Left ventricle myocardium inferior (tissue), 1 donor: Measurements from ENCODE around the gene GON7. TPM values are rescaled to one million over a fixed set of nuclear protein-coding genes. Genes with fewer than 3 reads are reported as not detected.
"Not testable (repeated sequence)": the region's sequence is repeated elsewhere in the genome, so short reads cannot be mapped to it uniquely, and the experiment has no call there.

Experiments used
- DNase-seq: peaks from one replicate; pipeline ENCODE4 v3.0.0-alpha.2; 2020
- H3K27ac ChIP-seq: fragments of 200-600 bp; replicated peaks from 2 replicates; pipeline ENCODE4 v1.8.0; 2021
- H3K27me3 ChIP-seq: fragments of 200-600 bp; 2 replicates; pipeline ENCODE4 v1.8.0; 2021; ENCODE audit warnings: low read depth
- H3K36me3 ChIP-seq: fragments of 200-600 bp; 2 replicates; pipeline ENCODE4 v1.8.0; 2021
- H3K4me1 ChIP-seq: fragments of 200-600 bp; 2 replicates; pipeline ENCODE4 v1.8.0; 2021
- H3K4me3 ChIP-seq: fragments of 200-600 bp; 2 replicates; pipeline ENCODE4 v1.8.0; 2021; ENCODE audit warnings: mild to moderate bottlenecking, moderate library complexity
- H3K9me3 ChIP-seq: fragments of 200-600 bp; replicated peaks from 2 replicates; pipeline ENCODE4 v1.8.0; 2021
- intact Hi-C: fragments of 100-400 bp; cut with micrococcal nuclease; formaldehyde crosslinking; loops from one replicate; pipeline ENCODE4 v1.11.0; 2022
- total RNA-seq: library from RNA; stranded (reverse); fragmentation: NEBNext Ultra II Directional; extraction: Animal tissue kit (Norgen Biotek cat#: 25700); gene quantifications from one replicate; pipeline ENCODE4 v1.2.1, GENCODE V29; 2021
- TF ChIP-seq, protein P1 (sequence below): fragments of 200-600 bp; IDR thresholded peaks from 2 replicates; pipeline ENCODE4 v1.8.0; 2021; ENCODE audit warnings: antibody characterized with exemption, mild to moderate bottlenecking, borderline replicate concordance
- donor health status: DM: no; HTN: yes; CAD: no; lungs with severe emphysema.

Gene GON7
- total RNA-seq, 1 donor from 2014 or later = 19.0 TPM

DNA sequence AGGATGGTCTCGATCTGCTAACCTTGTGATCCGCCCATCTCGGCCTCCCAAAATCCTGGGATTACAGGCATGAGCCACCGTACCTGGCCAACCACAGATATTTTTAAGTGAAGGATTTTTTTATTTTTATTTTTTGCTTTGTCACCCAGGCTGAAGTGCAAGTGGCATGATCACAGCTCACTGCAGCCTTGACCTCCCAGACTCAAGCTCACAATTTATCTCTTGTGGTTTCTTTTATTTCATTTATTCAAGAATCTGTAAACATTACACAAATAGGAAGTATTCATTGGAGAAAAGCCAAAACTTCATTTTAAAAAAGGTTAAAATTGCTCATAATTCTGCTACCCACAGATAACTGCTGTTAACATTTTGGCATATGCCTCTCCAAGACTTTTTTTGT is 35.5 kb downstream of the GON7 start:
- TF ChIP-seq, protein P1, sequence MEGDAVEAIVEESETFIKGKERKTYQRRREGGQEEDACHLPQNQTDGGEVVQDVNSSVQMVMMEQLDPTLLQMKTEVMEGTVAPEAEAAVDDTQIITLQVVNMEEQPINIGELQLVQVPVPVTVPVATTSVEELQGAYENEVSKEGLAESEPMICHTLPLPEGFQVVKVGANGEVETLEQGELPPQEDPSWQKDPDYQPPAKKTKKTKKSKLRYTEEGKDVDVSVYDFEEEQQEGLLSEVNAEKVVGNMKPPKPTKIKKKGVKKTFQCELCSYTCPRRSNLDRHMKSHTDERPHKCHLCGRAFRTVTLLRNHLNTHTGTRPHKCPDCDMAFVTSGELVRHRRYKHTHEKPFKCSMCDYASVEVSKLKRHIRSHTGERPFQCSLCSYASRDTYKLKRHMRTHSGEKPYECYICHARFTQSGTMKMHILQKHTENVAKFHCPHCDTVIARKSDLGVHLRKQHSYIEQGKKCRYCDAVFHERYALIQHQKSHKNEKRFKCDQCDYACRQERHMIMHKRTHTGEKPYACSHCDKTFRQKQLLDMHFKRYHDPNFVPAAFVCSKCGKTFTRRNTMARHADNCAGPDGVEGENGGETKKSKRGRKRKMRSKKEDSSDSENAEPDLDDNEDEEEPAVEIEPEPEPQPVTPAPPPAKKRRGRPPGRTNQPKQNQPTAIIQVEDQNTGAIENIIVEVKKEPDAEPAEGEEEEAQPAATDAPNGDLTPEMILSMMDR = no peak
- H3K27ac ChIP-seq = no peak overlapping the region
- H3K36me3 ChIP-seq = no peaks in the 10 kb centered on the region
- H3K9me3 ChIP-seq = no peaks in the 10 kb centered on the region
- no peaks in the 10 kb centered on the region for H3K4me1 ChIP-seq
- DNase-seq = no peak
- intact Hi-C loops = no loop called here
- H3K4me3 ChIP-seq = no peak overlapping the region
- peaks cover 18% of the 10 kb centered on the region for H3K27me3 ChIP-seq

DNA sequence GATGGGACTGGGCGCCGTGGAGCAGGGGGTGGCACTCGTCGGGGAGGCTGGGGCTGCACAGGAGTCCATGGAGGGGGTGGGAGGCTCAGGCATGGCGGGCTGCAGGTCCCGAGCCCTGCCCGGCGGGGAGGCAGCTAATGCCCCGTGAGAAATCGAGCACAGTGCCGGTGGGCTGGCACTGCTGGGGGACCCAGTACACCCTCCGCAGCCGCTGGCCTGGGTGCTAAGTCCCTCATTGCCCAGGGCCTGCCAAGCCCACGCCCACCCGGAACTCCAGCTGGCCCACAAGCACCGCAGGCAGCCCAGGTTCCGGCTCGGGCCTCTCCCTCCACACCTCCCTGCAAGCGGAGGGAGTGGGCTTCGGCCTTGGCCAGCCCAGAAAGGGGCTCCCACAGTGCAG is 36.7 kb downstream of the GON7 start:
- H3K36me3 ChIP-seq, H3K27ac ChIP-seq, H3K9me3 ChIP-seq, DNase-seq, H3K4me1 ChIP-seq, intact Hi-C loops, H3K4me3 ChIP-seq: not testable (repeated sequence)
- H3K27me3 ChIP-seq = peaks cover 18% of the 10 kb centered on the region

DNA sequence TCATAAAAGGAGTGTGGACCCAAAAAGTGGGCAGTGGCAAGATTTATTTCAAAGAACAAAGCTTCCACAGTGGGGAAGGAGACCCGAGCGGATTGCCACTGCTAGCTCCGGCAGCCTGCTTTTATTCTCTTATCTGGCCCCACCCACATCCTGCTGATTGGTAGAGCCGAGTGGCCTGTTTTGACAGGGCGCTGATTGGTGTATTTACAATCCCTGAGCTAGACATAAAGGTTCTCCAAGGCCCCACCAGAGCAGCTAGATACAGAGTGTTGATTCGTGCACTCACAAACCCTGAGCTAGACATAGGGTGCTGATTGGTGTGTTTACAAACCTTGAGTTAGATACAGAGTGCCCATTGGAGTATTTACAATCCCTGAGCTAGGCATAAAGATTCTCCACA is 37.2 kb downstream of the GON7 start:
- H3K9me3 ChIP-seq, H3K4me3 ChIP-seq, H3K27ac ChIP-seq, H3K4me1 ChIP-seq, intact Hi-C loops, DNase-seq, H3K36me3 ChIP-seq: not testable (repeated sequence)
- H3K27me3 ChIP-seq = peaks cover 18% of the 10 kb centered on the region

DNA sequence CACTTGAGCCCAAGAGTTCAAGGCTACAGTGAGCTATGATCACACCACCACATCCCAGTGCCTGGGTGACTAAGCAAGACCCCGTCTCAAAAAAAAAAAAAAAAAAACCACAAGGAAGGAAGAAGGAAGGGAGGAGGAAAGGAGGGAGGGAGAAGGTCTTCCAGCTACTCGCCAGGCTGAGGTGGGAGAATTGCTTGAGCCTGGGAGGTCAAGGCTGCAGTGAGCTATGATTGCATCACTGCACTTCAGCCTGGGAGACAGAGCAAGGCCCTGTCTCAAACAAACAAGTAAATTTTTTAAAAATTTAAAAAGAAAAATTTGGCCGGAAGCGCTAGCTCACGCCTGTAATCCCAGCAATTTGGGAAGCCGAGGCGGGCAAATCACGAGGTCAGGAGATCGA is 38.3 kb downstream of the GON7 start:
- H3K27ac ChIP-seq, DNase-seq, intact Hi-C loops: not testable (repeated sequence)

DNA sequence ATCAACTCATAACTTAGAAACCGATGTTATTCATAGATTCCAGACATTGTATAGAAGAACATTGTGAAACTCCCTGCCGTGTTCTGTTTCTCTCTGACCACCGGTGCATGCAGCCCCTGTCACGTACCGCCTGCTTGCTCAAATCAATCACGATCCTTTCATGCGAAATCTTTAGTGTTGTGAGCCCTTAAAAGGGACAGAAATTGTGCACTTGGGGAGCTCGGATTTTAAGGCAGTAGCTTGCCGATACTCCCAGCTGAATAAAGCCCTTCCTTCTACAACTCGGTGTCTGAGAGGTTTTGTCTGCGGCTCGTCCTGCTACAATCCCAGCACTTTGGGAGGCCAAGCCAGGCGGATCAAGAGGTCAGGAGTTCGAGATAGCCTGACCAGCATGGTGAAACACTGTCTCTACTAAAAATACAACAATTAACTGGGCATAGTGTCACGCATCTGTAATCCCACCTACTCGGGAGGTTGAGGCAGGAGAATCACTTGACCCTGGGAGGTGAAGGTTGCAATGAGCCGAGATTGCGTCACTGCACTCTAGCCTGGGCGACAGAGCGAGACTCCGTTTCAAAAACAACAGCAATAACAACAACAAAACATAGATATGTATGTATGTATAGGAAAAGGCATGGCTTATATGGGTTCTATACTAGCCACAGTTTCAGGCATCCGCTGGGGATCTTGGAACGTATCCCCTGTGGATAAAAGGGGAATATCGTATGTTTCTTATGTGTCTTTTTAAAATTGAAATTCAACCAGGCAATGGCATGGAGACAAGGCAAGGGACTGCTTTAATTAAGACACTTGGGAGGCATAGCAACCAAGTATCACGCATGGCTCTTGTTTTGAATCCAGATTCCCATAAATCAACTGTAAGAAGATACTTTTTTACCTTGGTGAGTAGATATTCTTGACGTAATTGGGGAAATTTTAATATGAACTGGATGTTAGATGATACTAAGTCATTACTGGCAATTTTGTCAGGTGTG is 41.3 kb downstream of the GON7 start:
- H3K4me1 ChIP-seq, H3K9me3 ChIP-seq, H3K27ac ChIP-seq, H3K36me3 ChIP-seq, DNase-seq, intact Hi-C loops, H3K4me3 ChIP-seq, H3K27me3 ChIP-seq: not testable (repeated sequence)

More for the DNA sequence above, 38.3 kb downstream of the GON7 start:
- H3K4me1 ChIP-seq, H3K36me3 ChIP-seq, H3K4me3 ChIP-seq, H3K9me3 ChIP-seq: not testable (repeated sequence)
- H3K27me3 ChIP-seq = peaks cover 12% of the 10 kb centered on the region

DNA sequence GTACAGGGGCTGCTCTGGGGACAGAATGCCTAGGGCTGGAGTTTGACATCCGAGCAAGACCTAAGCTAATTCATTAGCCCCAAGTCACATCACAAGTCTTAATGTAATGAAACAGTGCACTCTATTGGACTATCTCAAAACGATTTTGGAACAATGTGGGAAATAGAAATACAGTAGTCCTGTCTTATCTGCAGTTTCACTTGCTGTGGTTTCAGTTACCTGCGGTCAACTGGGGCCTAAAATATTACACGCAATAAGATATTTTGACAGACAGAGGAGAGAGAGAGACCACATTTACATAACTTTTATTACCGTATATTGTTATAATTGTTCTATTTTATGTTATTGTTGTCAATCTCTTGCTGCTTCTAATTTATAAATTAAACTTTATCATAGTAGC is 43.3 kb downstream of the GON7 start:
- Histone ChIP-seq H3K36me3 (no peaks in the 10 kb centered on the region), H3K9me3 (no peaks in the 10 kb centered on the region), H3K4me1 (no peaks in the 10 kb centered on the region), H3K27me3 (no peaks in the 10 kb centered on the region), H3K27ac (no peak overlapping the region), H3K4me3 (no peak overlapping the region)
- intact Hi-C loops = no loop called here
- TF ChIP-seq, protein P1 = no peak
- DNase-seq = no peak

DNA sequence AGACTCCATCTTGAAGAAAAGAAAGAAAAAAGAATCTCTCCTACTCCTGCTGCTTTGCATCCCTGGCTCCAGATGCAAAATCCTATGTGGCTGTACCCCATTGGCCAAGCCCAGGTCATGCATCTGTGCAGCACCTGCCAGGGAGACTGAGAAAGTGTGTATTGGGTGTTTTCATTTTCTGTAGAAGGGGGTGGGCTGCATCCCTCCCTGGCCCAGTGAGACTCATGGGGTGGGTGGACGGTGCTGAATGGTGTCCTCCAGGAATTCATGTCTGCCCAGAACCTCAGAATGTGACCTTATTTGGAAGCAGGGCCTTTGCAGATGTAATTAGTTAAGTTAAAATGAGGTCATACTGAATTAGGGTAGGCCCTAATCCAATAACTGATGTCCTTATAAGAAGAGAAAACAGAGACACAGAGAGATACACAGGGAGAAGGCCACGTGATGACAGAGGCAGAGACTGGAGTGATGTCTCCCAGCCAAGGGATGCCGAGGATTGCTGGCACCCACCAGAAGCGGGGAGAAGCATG is 45.4 kb downstream of the GON7 start:
- Histone ChIP-seq H3K9me3 (no peaks in the 10 kb centered on the region), H3K27ac (no peak overlapping the region), H3K4me3 (no peak overlapping the region), H3K27me3 (no peaks in the 10 kb centered on the region), H3K4me1 (no peaks in the 10 kb centered on the region), H3K36me3 (no peaks in the 10 kb centered on the region)
- TF ChIP-seq, protein P1 = no peak
- no peak for DNase-seq
- intact Hi-C loops = no loop called here
